ENCODE data around the gene GALNT5.
"Not testable (repeated sequence)": the region's sequence is repeated elsewhere in the genome, so short reads cannot be mapped to it uniquely, and the experiment has no call there.

The GALNT5 gene

GRCh38 chr2:157333304-157334047, 76.0 kb downstream of the GALNT5 start:
- no peak for DNase-seq

- DNase-seq, result no peak
Measured at GRCh38 chr2:157334335-157334734, 76.8 kb downstream of the GALNT5 start.

- DNase-seq, result no peak
Measured at GRCh38 chr2:157334797-157335196, 77.3 kb downstream of the GALNT5 start.

GRCh38 chr2:157336137-157337010, 78.9 kb downstream of the GALNT5 start:
- peak; percentile 11 for DNase-seq

- no peak for DNase-seq
Measured at GRCh38 chr2:157337978-157338377, 80.5 kb downstream of the GALNT5 start.

GRCh38 chr2:157339965-157340655, 82.6 kb downstream of the GALNT5 start:
- DNase-seq, result no peak

- not testable (repeated sequence) for DNase-seq
Measured at GRCh38 chr2:157341381-157341780, 83.9 kb downstream of the GALNT5 start.

- DNase-seq, result no peak
Measured at GRCh38 chr2:157345647-157346389, 88.3 kb downstream of the GALNT5 start.

- no peak for DNase-seq
Measured at GRCh38 chr2:157348291-157348921, 90.9 kb downstream of the GALNT5 start.

GRCh38 chr2:157349949-157350515, 92.5 kb downstream of the GALNT5 start:
- no peak for DNase-seq

GRCh38 chr2:157355618-157356017, 98.1 kb downstream of the GALNT5 start:
- DNase-seq, result no peak

GRCh38 chr2:157359628-157360027, 102.1 kb downstream of the GALNT5 start:
- DNase-seq, result no peak

GRCh38 chr2:157361526-157361925, 104.0 kb downstream of the GALNT5 start:
- DNase-seq, result no peak

- DNase-seq, result no peak
Measured at GRCh38 chr2:157362627-157363026, 105.1 kb downstream of the GALNT5 start.

GRCh38 chr2:157363612-157364101, 106.2 kb downstream of the GALNT5 start:
- no peak for DNase-seq
